GM12878 (cell line): ENCODE measurements around the gene ATP2C1. TPM values are rescaled to one million over a fixed set of nuclear protein-coding genes. Genes with fewer than 3 reads are reported as not detected.

Experiments
- ATAC-seq: fragments of 200-7000 bp; cut with Tn5 transposase; 3 replicates; pipeline ENCODE4 v1.9.1; 2020; ENCODE audit warnings: mild to moderate bottlenecking, moderate library complexity
- BruUV-seq: library from RNA; stranded (reverse); fragments of 400-500 nt; replicated peaks from 2 replicates; lab custom pipeline; 2021; lab: Mats Ljungman, UMichigan
- CTCF ChIA-PET: fragments of 300-600 bp; sonication (Branson Sonifier 250); formaldehyde crosslinking; extraction: SDS; loops from one replicate; lab custom pipeline; 2021; ENCODE audit warnings: inconsistent platforms; lab: Yijun Ruan, JAX
- POLR2A ChIA-PET: fragments of 350-600 bp; formaldehyde crosslinking; extraction: SDS; loops from one replicate; lab custom pipeline; 2021; ENCODE audit warnings: inconsistent platforms; lab: Charles Lee
- RAD21 ChIA-PET: fragments of 300-600 bp; sonication (Branson Sonifier 250); formaldehyde crosslinking; loops from one replicate; lab custom pipeline; 2023; ENCODE audit warnings: antibody characterized with exemption; ENCODE audit not compliant: unreplicated experiment; lab: Charles Lee
- SMC1A ChIA-PET: fragments of 300-600 bp; sonication (Branson Sonifier 250); formaldehyde crosslinking; loops from one replicate; lab custom pipeline; 2023; ENCODE audit not compliant: unreplicated experiment, uncharacterized antibody; lab: Charles Lee
- DNase-seq: peaks from one replicate; pipeline ENCODE4 v3.0.0-alpha.2; 2011; ENCODE audit warnings: low read depth, low spot score
- FAIRE-seq: peaks from 3 replicates; lab custom pipeline; 2011; peaks lifted over from hg19 to GRCh38; lab: Jason Lieb, UNC
- H2AFZ ChIP-seq: 2 replicates; pipeline ENCODE4 v1.6.0; 2011; ENCODE audit warnings: low read depth, low read length, control low read depth; ENCODE audit not compliant: control insufficient read depth
- H3K27ac ChIP-seq: 2 replicates; pipeline ENCODE4 v1.5.1; 2011; ENCODE audit warnings: control low read depth; ENCODE audit not compliant: control insufficient read depth, insufficient read depth
- H3K27me3 ChIP-seq, 2 experiments: replicated peaks in 1 of 2; 2 replicates each; pipeline versions ENCODE4 v1.6.0 to v1.6.1; 2011; ENCODE audit warnings: low read length in 1 of 2; ENCODE audit not compliant: control insufficient read depth in 2 of 2, insufficient read depth in 2 of 2
- H3K36me3 ChIP-seq, 2 experiments: 2 replicates each; pipeline ENCODE4 v1.5.1; 2011; ENCODE audit warnings: low read length in 1 of 2; ENCODE audit not compliant: control insufficient read depth in 2 of 2, insufficient read depth in 2 of 2
- H3K4me1 ChIP-seq: 2 replicates; pipeline ENCODE4 v1.6.1; 2011; ENCODE audit warnings: mild to moderate bottlenecking, low read length, moderate library complexity, mixed read lengths; ENCODE audit not compliant: control insufficient read depth, insufficient read depth
- H3K4me2 ChIP-seq: 2 replicates; pipeline ENCODE4 v1.6.0; 2011; ENCODE audit warnings: control low read depth; ENCODE audit not compliant: control insufficient read depth, insufficient read depth
- H3K4me3 ChIP-seq: fragments of 200-600 bp; sonication (generic); 2 replicates; pipeline ENCODE4 v1.5.1; 2016
- H3K79me2 ChIP-seq: 2 replicates; pipeline ENCODE4 v1.6.0; 2011; ENCODE audit warnings: low read length; ENCODE audit not compliant: control insufficient read depth, insufficient read depth
- H3K9ac ChIP-seq: 2 replicates; pipeline ENCODE4 v1.8.0; 2011; ENCODE audit warnings: low read length, control low read depth, mixed read lengths; ENCODE audit not compliant: control insufficient read depth, insufficient read depth
- H3K9me3 ChIP-seq: replicated peaks from 3 replicates; pipeline ENCODE4 v1.5.1; 2011; ENCODE audit warnings: mild to moderate bottlenecking, low read length; ENCODE audit not compliant: control insufficient read depth, insufficient read depth
- H4K20me1 ChIP-seq: 2 replicates; pipeline ENCODE4 v1.6.0; 2011; ENCODE audit not compliant: control insufficient read depth, insufficient read depth
- ASH2L ChIP-seq: fragments of 300-600, 200-600 bp; sonication (generic); IDR thresholded peaks from 2 replicates; pipeline ENCODE4 v1.6.1; 2017; ENCODE audit warnings: low read depth, mild to moderate bottlenecking, borderline replicate concordance
- BMI1 ChIP-seq: fragments of 450-650 bp; IDR thresholded peaks from 2 replicates; pipeline ENCODE4 v1.6.1; 2016; ENCODE audit warnings: mild to moderate bottlenecking, moderate library complexity, borderline replicate concordance
- CEBPB ChIP-seq, 2 experiments: fragments of 150-350 bp in 1 of 2; IDR thresholded peaks; 2 replicates each; pipeline ENCODE4 v1.6.1; 2012 to 2014; ENCODE audit warnings: low read depth in 2 of 2, low read length in 2 of 2, borderline replicate concordance in 1 of 2, inconsistent platforms in 1 of 2
- CREB1 ChIP-seq: IDR thresholded peaks from 2 replicates; pipeline ENCODE4 v1.6.1; 2012; ENCODE audit warnings: low read depth, mild to moderate bottlenecking, inconsistent platforms
- DPF2 ChIP-seq: fragments of 450-650 bp; IDR thresholded peaks from 2 replicates; pipeline ENCODE4 v1.6.1; 2017; ENCODE audit warnings: mild to moderate bottlenecking
- FOS ChIP-seq: IDR thresholded peaks from 3 replicates; pipeline ENCODE4 v1.6.1; 2011; ENCODE audit warnings: borderline replicate concordance; ENCODE audit not compliant: insufficient read length; ENCODE audit errors: extremely low read depth
- NFYB ChIP-seq: IDR thresholded peaks from 2 replicates; pipeline ENCODE4 v1.6.1; 2011; ENCODE audit warnings: low read depth, mild to moderate bottlenecking, low read length, improper control_type of control experiment, moderate library complexity; ENCODE audit not compliant: insufficient read depth
- SMAD5 ChIP-seq: IDR thresholded peaks from 2 replicates; pipeline ENCODE4 v1.6.1; 2016; ENCODE audit warnings: antibody characterized with exemption, low read depth
- SP1 ChIP-seq: IDR thresholded peaks from one replicate; pipeline ENCODE4 v1.6.1; 2011; ENCODE audit warnings: low read depth, low read length
- SRF ChIP-seq, 2 experiments: IDR thresholded peaks; 2 replicates each; pipeline ENCODE4 v1.6.1; 2011; ENCODE audit warnings: low read depth in 2 of 2, low read length in 2 of 2, mild to moderate bottlenecking in 1 of 2, moderate library complexity in 1 of 2
- STAT3 ChIP-seq: IDR thresholded peaks from 2 replicates; pipeline ENCODE4 v1.6.1; 2011; ENCODE audit warnings: low read depth, low read length, improper control_type of control experiment
- TAF1 ChIP-seq: IDR thresholded peaks from 2 replicates; pipeline ENCODE4 v1.6.1; 2011; ENCODE audit warnings: mild to moderate bottlenecking, low read depth, low read length, borderline replicate concordance
- TARDBP ChIP-seq: IDR thresholded peaks from 2 replicates; pipeline ENCODE4 v1.6.1; 2016; ENCODE audit warnings: borderline replicate concordance
- ZNF24 ChIP-seq: fragments of 450-650 bp; IDR thresholded peaks from 2 replicates; pipeline ENCODE4 v1.6.1; 2017; ENCODE audit warnings: antibody characterized with exemption, mild to moderate bottlenecking
- WGBS: methylation state at CpG from one replicate; pipeline ENCODE4 v1.1.6; 2016; ENCODE audit warnings: low lambda C conversion rate; ENCODE audit not compliant: insufficient replicate concordance, insufficient coverage; ENCODE audit errors: missing lambda C conversion rate; 5-methylcytosine and 5-hydroxymethylcytosine counted together
- in situ Hi-C: fragments of 300-500 bp; cut with MboI; formaldehyde crosslinking; loops from 9 replicates; pipeline ENCODE4 v1.14.3; 2018; ENCODE audit warnings: mixed read lengths
- intact Hi-C: fragments of 100-400 bp; cut with micrococcal nuclease; formaldehyde crosslinking; loops from one replicate; pipeline ENCODE4 v1.14.2; 2022; ENCODE audit not compliant: unreplicated experiment
- polyA plus RNA-seq, 11 experiments: library from polyadenylated mRNA; depleted of rRNA in 4 of 11; unstranded in 6 of 11; stranded (reverse) in 5 of 11; fragments of >200 nt; fragmentation: Nextera tagmentation in 4 of 11; fragmentation: Illumina TruSeq in 1 of 11; extraction: Ambion mirVana in 4 of 11; extraction: Trizol in 1 of 11; gene quantifications; 1 replicate in 1 of 11; 2 replicates in 10 of 11; pipeline versions ENCODE4 v1.2.1 to v1.2.3, GENCODE V29; 2011 to 2016; ENCODE audit warnings: inconsistent platforms in 2 of 11, missing spikeins in 2 of 11, low read depth in 1 of 11
- total RNA-seq, 4 experiments: library from RNA; depleted of rRNA in 3 of 4; stranded (reverse); fragments of >200 nt in 3 of 4; fragmentation: Illumina TruSeq in 1 of 4; extraction: Trizol in 1 of 4; gene quantifications; 2 replicates each; pipeline versions ENCODE4 v1.2.1 to v1.2.3, GENCODE V29; 2013 to 2021
- TF ChIP-seq, protein P1 (sequence below): IDR thresholded peaks from 2 replicates; pipeline ENCODE4 v1.6.1; 2011; ENCODE audit warnings: mild to moderate bottlenecking, low read depth, low read length, moderate library complexity; ENCODE audit not compliant: insufficient replicate concordance
- TF ChIP-seq, protein P2 (sequence below): IDR thresholded peaks from 2 replicates; pipeline ENCODE4 v1.6.1; 2012; ENCODE audit warnings: low read length, inconsistent platforms

The ATP2C1 gene
- total and polyA plus RNA-seq, 10 of the 15 experiments (the other 5 are each of a cell fraction or from before 2014, with no cell fraction given): 20.6 to 116 (median 55.1) TPM

DNA sequence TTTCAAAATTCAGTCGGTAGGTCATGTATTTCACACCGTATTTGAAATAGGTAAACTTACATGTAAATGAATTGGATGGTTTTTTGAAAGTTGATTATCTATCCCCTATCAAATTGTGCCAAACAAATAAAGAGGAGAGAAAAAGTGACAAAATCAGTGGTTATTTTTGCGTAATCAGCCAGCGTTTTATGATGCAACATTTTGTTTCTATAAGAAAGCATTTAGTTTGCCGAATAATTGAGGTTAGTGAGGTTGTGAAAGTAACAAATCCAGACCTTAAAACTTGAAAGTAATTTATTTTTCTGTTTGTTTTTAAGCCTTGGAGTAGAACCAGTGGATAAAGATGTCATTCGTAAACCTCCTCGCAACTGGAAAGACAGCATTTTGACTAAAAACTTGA lies 103.4 kb downstream of the ATP2C1 start:
- ATAC-seq (no peak), FAIRE-seq (no peak), DNase-seq (no peak)
- SMC1A ChIA-PET: interaction anchor here (0.7 kb wide), 1 partner anchor 15 kb away, joined by 3 read pairs; no protein-coding TSS in a partner anchor
- no peak overlapping the region for H3K4me3 ChIP-seq
- H4K20me1 ChIP-seq: no peaks in the 10 kb centered on the region
- POLR2A ChIA-PET: no interaction called here
- peaks cover 0 to 8% of the 10 kb centered on the region in 2 experiments; a peak in 2 of 4 replicates for H3K36me3 ChIP-seq
- no peaks in the 10 kb centered on the region for H3K9me3 ChIP-seq
- H2AFZ ChIP-seq: no peak overlapping the region
- intact Hi-C loops: no loop called here
- no peak overlapping the region for H3K9ac ChIP-seq
- no peak overlapping the region for H3K27ac ChIP-seq
- no peaks in the 10 kb centered on the region for H3K4me1 ChIP-seq
- no peak overlapping the region for H3K4me2 ChIP-seq
- no TSS peak for BruUV-seq
- no peaks in the 10 kb centered on the region for H3K27me3 ChIP-seq
- H3K79me2 ChIP-seq: no peaks in the 10 kb centered on the region
- 100% methylated on average over 7 of the region's 7 CpGs for WGBS
- no peak for TF ChIP-seq NFYB
- TF ChIP-seq BMI1: no peak
- TF ChIP-seq SMAD5: no peak
- no peak for TF ChIP-seq ASH2L
- no peak for TF ChIP-seq ZNF24
- no peak for TF ChIP-seq CREB1
- TF ChIP-seq, protein P1, sequence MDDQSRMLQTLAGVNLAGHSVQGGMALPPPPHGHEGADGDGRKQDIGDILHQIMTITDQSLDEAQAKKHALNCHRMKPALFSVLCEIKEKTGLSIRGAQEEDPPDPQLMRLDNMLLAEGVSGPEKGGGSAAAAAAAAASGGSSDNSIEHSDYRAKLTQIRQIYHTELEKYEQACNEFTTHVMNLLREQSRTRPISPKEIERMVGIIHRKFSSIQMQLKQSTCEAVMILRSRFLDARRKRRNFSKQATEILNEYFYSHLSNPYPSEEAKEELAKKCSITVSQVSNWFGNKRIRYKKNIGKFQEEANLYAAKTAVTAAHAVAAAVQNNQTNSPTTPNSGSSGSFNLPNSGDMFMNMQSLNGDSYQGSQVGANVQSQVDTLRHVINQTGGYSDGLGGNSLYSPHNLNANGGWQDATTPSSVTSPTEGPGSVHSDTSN: no peak
- TF ChIP-seq TARDBP: no peak
- TF ChIP-seq, protein P2, sequence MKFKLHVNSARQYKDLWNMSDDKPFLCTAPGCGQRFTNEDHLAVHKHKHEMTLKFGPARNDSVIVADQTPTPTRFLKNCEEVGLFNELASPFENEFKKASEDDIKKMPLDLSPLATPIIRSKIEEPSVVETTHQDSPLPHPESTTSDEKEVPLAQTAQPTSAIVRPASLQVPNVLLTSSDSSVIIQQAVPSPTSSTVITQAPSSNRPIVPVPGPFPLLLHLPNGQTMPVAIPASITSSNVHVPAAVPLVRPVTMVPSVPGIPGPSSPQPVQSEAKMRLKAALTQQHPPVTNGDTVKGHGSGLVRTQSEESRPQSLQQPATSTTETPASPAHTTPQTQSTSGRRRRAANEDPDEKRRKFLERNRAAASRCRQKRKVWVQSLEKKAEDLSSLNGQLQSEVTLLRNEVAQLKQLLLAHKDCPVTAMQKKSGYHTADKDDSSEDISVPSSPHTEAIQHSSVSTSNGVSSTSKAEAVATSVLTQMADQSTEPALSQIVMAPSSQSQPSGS: no peak
- no peak for TF ChIP-seq FOS
- no peak for TF ChIP-seq DPF2
- TF ChIP-seq CEBPB (IDR thresholded peaks at IDR 0.05; ENCODE audit: borderline replicate concordance in 1 of 2, low read depth in 2 of 2, low read length in 2 of 2): no peak
- no peak for TF ChIP-seq SP1
- TF ChIP-seq STAT3: no peak
- no peak for TF ChIP-seq SRF (IDR thresholded peaks at IDR 0.05; ENCODE audit: low read depth in 2 of 2, low read length in 2 of 2)
- no peak for TF ChIP-seq TAF1
- TF ChIP-seq, all 136 proteins: peak for 0
- RAD21 ChIA-PET: no interaction called here
- CTCF ChIA-PET: interaction anchor here (1.7 kb wide), 1 partner anchor 8 kb away, joined by 4 read pairs; no protein-coding TSS in a partner anchor
- in situ Hi-C loops: no loop called here
